ENCODE data around the gene SLC16A3. TPM values are rescaled to one million over a fixed set of nuclear protein-coding genes. Genes with fewer than 3 reads are reported as not detected.

The SLC16A3 gene
- total RNA-seq, 4 donors from 2014 or later = 42.1 to 75.5 (median 44.2) TPM

DNA sequence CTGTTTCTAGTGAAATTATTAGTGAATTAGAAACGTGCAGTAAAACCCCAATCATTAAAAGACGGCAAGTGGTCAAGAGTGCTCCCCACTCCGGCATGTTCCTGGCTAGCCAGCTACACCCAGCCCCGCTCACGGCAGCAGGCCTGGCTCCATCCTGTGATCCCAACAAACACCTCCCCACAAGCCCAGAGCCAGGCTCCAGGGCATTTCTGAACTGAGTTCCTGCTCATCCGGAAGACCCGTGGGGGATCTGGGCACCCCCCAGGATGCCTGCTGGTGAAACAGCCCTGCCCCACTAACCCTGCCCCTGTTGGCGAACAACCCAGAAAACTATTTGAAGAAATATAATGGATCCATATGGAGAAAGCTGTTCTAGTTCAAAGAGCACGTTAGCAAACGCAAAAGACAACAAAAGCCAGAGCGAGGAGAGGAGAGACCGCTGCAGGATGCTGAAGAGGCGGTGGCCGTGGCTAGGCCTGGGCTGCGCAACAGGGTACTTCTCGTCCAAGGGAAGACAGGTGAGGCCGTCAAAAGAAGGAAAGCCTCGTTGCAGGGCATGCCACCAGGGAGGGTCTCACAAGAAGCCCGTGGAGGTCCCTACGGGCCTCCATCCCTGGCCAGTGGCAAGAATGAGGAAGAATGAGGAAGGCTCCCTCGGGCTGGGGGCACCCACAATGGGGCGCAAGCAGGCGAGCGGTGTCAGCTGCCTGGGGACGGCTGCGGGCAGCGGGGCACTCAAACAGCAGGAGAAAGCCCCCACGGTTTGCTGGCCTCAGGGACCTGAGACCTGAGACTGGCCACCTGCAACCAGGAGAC is 19.2 kb downstream of the SLC16A3 start:
- DNase-seq = no peak
- Histone ChIP-seq H3K4me1 (peaks cover 10 to 26% of the 10 kb centered on the region in 2 donors), H3K9me3 (no peaks in the 10 kb centered on the region), H3K4me3 (replicated peaks in 1 of 3) (no peak overlapping the region), H3K27ac (no peak overlapping the region), H3K36me3 (peaks cover 92 to 94% of the 10 kb centered on the region in 2 donors), H3K27me3 (no peaks in the 10 kb centered on the region)
- intact Hi-C loops (cut with DNase I) = no loop called here
- no peak for TF ChIP-seq POLR2A (IDR thresholded peaks at IDR 0.05)
- no peak for TF ChIP-seq CTCF (IDR thresholded peaks at IDR 0.05)
- 90 to 93% methylated on average over 28 of the region's 28 CpGs for WGBS, 2 donors

DNA sequence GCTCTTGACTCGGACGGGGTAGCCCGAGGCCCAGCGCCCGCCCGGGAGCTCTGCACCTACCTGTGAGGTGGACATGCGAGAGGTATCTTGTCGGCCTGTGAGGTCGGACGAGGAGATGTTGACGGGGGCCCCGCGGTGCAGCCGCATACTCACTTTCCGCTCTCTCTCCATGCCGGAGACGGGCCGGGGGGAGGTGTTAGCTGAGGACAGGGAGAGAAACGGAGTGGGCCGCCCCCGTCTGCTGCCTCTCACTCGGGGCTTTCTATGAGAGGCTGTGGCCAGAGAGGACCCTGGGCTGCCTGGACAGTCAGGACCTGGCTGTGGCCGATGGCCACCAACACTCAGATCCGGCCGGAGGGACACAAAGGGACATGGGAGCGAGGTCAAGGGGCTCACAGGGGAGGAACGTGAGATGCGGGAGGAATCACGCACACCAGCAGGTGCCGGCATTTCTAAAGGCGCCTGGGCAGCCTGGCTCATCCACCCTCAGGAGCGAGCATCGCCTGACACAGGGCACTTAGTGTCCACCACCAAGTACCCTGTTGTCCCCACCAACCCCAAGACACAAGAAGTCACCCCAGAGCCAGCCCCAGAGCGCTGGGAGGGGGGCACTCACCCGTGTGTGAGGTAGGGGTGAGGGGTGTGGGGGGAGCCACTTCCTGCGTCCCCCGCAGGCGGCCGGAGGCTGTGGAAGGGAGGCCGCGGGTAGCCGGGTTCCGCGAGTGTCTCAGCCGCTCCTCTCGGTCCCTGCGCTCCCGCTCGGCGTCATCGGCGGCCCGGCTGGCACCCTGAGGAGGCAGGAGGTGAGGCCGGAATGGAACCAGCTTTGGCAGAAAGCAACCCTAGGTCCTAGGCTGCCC is 20.2 kb downstream of the SLC16A3 start:
- 91 to 96% methylated on average over 37 to 50 of the region's 54 CpGs for WGBS, 2 donors
- Histone ChIP-seq H3K4me1 (peaks cover 7 to 22% of the 10 kb centered on the region in 2 donors), H3K36me3 (peaks cover 88 to 95% of the 10 kb centered on the region in 2 donors), H3K9me3 (no peaks in the 10 kb centered on the region), H3K27me3 (no peaks in the 10 kb centered on the region), H3K27ac (no peak overlapping the region), H3K4me3 (replicated peaks in 1 of 3) (no peak overlapping the region)
- intact Hi-C loops (cut with DNase I) = no loop called here
- TF ChIP-seq CTCF (IDR thresholded peaks at IDR 0.05) (no peak), POLR2A (IDR thresholded peaks at IDR 0.05) (no peak)
- DNase-seq = no peak

DNA sequence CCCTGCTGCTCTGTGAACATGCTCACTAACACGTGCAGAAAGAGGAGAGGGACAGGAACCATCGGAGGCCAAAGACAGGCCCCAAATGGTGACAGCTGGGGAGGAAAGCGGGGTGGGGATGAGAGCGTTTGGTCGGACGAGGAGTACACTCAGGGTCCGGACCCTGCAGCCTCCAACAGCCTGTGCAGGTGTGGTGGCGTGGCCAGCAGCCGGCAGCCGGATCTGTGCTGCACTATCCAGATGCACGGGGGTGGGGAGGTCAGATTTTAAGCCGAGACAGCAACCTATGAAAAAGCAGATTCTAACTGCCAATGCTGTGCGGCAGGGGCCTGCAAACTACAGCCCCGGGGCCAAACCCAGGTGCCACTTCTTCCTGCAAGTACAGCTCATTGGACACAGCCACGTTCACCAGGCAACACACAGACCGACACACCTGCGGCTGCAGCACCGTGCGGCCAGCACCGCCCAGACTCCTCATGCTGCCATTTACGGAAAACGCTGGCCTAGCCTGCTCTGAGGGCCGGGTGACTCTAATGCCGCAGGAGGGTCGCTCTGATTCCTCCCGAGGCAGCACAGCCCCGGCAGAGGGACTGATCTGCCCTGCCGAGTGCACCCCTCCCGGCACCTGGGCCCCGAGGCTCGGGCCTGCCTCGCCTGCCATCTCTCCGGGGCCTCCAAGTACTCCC is 21.2 kb downstream of the SLC16A3 start:
- Histone ChIP-seq H3K9me3 (no peaks in the 10 kb centered on the region), H3K4me3 (replicated peaks in 1 of 3) (no peak overlapping the region), H3K27ac (no peak overlapping the region), H3K4me1 (peaks cover 7 to 22% of the 10 kb centered on the region in 2 donors), H3K27me3 (no peaks in the 10 kb centered on the region), H3K36me3 (peaks cover 78 to 92% of the 10 kb centered on the region in 2 donors)
- WGBS, 2 donors = 83 to 92% methylated on average over 33 of the region's 33 CpGs
- TF ChIP-seq CTCF (IDR thresholded peaks at IDR 0.05) = no peak
- TF ChIP-seq POLR2A (IDR thresholded peaks at IDR 0.05) = no peak
- no peak for DNase-seq
- intact Hi-C loops (cut with DNase I) = no loop called here

- 91 to 95% methylated on average over 21 to 24 of the region's 25 CpGs for WGBS, 2 donors
- no peaks in the 10 kb centered on the region for H3K27me3 ChIP-seq
- H3K36me3 ChIP-seq = peaks cover 72 to 89% of the 10 kb centered on the region in 2 donors
- peaks cover 7 to 19% of the 10 kb centered on the region in 2 donors for H3K4me1 ChIP-seq
- TF ChIP-seq CTCF (IDR thresholded peaks at IDR 0.05) = no peak
- no peak for TF ChIP-seq POLR2A (IDR thresholded peaks at IDR 0.05)
- DNase-seq = no peak
- H3K9me3 ChIP-seq = no peaks in the 10 kb centered on the region
- H3K4me3 ChIP-seq (replicated peaks in 1 of 3) = no peak overlapping the region
- intact Hi-C loops (cut with DNase I) = no loop called here
- no peak overlapping the region for H3K27ac ChIP-seq
Observed at GRCh38 chr17:82250868-82251500, 22.1 kb downstream of the SLC16A3 start.
